Stimulated activated CD4-positive, alpha-beta T cell treated with anti-CD3 and anti-CD28 coated beads, Interleukin-15, amount 100 ng/mL, for 24 hours (primary cell): ENCODE data around the gene FBXW10B.
"Not testable (repeated sequence)": the region's sequence is repeated elsewhere in the genome, so short reads cannot be mapped to it uniquely, and the experiment has no call there.

Experiments used
- DNase-seq: peaks from one replicate; pipeline ENCODE4 v3.0.0-alpha.2; 2020

Gene FBXW10B

GRCh38 chr17:15629991-15630390 lies 10.5 kb upstream of the FBXW10B start:
- not testable (repeated sequence) for DNase-seq

GRCh38 chr17:15623661-15624209 lies 4.2 kb upstream of the FBXW10B start:
- not testable (repeated sequence) for DNase-seq

DNA sequence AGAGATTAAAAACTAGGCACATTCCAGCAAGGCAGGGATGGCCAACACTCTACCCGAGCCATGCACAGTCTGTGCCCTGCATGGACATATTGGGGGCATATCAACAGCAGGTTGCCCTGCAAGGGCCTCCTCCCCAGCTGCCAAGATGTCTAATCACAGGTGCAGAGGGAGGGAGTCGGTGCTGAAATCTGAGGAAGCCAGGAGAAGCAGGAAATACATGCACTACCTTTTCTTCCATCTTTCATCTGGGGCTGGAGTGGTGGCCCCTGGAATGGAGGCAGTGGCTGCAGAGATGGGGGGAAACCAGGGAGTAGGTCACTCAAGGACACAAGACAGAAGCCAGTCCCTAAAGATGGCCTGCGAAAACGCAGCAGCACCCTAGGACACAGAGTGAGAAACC lies 3.8 kb upstream of the FBXW10B start:
- DNase-seq: not testable (repeated sequence)

GRCh38 chr17:15622124-15622523 lies 2.6 kb upstream of the FBXW10B start:
- not testable (repeated sequence) for DNase-seq

GRCh38 chr17:15616828-15617227 lies 2.7 kb downstream of the FBXW10B start:
- not testable (repeated sequence) for DNase-seq

DNA sequence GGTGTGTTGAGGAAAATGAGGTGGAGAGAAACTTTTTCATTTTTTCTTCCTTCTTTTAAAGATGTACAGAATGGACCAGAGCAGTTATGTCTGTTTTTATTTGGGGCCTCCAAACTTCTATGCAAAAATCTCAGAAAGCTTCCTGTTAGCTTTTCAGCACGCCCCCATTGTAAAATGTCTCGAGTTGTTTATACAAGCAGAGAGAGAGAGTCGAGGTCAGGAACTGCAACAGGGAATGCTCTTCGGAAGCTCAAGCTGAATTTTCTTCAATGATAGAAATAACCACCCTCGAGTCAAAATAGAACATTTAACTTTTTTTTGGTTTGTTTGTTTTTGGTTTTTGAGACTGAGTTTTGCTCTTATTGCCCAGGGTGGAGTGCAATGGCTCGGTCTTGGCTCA lies 3.7 kb downstream of the FBXW10B start:
- not testable (repeated sequence) for DNase-seq

DNA sequence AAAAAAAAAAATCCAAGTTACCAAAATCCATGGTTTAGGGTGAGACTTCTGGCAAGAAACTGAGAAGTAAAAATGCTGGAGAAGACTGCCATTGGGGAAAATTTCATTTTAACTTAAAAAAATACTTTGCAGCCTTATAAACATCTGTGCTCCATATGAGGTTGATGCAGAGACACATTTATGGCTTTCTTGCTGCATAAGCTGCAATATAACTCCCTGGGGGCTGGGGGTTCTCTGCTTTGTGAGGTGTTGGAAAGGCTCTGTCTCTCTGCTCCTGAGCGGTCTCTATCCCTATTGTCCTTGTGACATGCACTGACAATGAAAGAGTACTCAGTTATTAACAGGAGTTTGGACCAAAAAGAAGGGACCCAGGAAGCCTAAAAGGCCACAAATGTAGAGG lies 6.4 kb downstream of the FBXW10B start:
- DNase-seq: not testable (repeated sequence)

DNA sequence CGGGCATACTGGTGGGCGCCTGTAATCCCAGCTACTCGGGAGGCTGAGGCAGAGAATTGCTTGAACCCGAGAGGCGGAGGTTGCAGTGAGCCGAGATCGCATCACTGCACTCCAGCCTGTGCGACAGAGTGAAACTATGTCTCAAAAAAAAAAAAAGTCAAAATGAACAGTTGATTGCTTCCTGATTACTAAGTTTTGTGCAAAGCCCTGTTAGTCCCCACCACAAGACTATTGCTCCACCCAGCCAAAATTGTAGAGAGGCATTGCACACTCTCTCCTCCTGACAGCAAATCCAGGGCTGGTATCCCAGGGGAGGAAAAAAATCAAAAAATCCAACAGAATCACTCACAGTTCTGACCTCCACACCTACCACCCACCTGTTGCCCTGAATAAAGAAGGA lies 26.5 kb downstream of the FBXW10B start:
- not testable (repeated sequence) for DNase-seq

- DNase-seq: not testable (repeated sequence)
These were observed 27.5 kb downstream of the FBXW10B start for GRCh38 chr17:15591986-15592385.

DNA sequence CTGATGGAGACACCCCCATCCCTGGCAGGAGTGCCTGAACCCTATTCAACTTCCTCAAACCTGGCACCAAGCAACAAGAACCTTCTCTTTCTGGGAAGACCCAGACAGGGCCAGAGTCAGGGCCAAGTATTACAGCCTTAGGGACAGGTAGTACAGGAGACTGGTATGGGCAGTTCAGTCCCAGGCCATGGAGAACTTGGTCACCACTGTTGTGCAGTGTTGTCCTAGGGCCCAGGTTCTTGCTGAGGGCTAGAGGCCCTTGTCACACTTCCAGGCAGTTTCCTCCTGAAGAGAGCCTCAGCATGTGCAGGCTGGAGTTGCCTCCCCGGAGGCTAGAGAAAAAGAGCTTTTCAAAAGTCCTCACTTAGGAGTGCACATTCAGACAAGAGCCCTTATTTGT lies 28.7 kb downstream of the FBXW10B start:
- DNase-seq: not testable (repeated sequence)

DNA sequence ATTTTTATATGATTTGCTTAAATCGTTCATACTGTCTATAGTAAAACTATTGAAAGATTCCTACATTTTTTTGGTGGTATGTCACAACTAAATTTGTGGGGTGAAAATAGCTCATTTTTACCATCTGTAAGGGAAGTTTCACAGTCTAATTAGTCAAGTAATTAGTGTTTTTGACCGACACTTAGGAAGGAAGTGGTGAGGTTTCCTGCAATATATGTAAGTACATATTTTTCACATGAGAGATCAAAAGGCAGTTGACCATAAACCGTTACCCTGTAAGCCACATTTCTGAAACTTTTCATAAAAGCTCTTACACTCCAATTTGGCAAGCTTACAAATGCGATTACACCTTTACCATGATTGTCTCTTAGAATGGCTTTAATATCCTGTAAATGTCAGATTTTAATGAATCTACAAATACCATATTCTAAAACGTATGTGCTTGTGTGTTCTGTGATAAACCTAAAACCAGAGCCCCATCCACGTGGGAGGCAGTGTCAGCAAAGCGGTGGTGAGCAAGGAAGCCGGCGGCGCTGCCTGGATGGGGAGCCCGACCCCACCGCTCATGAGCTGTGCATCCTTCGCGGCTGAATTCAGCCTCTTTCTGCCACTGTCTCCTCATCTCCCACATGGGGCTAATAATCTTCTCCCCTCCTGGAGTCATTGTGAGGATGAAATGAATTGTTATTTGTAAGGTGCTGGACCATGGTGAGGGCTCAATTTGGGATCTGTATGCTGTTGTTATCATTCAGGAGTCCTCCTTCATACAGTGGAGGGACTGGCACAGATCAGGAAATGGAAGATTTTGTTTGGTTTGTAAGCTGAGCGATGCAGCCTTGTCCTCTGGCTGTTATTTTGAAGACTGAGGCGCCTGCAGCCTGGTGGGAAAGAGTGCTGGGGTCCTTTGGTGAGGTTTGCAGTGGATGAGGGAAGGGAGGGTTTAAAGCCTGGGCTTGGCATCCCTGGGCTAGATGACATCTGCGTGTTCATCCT lies 29.7 kb downstream of the FBXW10B start:
- peak; percentile 58 for DNase-seq

- not testable (repeated sequence) for DNase-seq
These were observed 31.5 kb downstream of the FBXW10B start for GRCh38 chr17:15588017-15588416.

DNA sequence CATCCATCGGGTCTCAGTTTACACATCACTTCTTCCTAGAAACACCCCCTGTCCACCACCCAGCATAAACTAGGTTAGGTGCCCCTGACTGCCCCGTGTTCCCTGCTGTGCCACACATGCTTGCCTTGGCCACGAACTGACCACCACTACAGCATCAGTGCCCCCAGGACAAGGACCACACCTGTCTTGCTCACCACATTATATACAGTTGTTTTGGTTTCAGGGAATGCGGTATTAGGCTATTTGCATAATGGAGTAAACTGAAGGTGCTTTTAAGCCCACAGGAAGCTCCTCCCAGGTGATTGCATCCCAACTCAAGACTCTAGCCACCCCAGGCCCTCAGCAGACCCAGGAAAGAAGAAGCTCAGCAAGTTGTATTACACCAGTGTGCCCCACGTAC lies 36.2 kb downstream of the FBXW10B start:
- DNase-seq: not testable (repeated sequence)

GRCh38 chr17:15581462-15581861 lies 38.0 kb downstream of the FBXW10B start:
- not testable (repeated sequence) for DNase-seq

GRCh38 chr17:15576848-15577247 lies 42.7 kb downstream of the FBXW10B start:
- not testable (repeated sequence) for DNase-seq

DNA sequence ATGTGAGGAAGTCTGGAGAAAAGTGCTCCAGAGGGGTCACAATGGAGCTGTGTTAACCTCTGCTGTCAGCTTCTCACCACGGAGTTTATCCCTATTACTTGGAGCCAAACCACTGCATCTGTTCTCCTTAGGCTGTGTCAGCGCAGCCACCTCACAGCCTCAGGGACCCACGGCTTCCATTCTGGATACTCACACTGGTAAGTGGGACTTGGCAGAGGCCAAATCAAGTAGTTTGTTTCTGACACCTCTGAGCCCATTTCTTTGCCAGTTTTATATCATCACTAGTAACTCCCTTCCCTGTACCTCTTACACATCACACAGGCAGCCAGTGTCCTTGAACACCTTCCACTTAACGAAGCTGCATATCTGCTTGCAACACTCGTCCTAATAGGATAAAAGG lies 44.8 kb downstream of the FBXW10B start:
- not testable (repeated sequence) for DNase-seq

GRCh38 chr17:15573870-15574269 lies 45.6 kb downstream of the FBXW10B start:
- not testable (repeated sequence) for DNase-seq
